HG02571 (cell line): ENCODE results near the gene SLC39A1.

ENCODE experiments used
- ATAC-seq: cut with Tn5 transposase; IDR thresholded peaks from one replicate; pipeline ENCODE4 v1.9.1; 2021; ENCODE audit warnings: mild to moderate bottlenecking, moderate library complexity; ENCODE audit not compliant: unreplicated experiment

Gene SLC39A1

DNA sequence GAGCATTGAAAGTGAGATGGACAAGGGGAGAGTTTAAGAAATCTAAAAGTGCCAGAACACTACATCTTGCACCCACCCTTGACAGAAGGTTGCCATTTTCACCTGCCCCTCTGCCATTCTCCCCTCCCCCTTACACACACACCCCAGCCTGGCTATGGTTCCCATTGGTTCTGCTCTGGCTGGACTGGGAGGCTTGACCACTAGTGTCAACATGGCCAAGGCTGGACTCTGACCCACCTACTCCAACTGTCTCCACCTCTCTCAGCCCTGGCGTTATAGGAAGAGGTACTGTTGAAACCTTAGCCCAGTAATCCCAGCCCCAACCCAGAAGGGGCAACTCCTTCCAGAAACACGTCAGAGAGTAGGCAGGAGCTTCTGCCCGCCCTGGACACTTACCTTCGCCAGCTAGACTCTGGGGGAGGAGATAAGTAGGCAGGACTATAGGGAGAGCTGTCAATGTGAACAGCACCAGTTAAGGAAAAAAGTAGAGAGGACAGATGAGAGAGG is 9.4 kb downstream of the SLC39A1 start:
- ATAC-seq = no peak

DNA sequence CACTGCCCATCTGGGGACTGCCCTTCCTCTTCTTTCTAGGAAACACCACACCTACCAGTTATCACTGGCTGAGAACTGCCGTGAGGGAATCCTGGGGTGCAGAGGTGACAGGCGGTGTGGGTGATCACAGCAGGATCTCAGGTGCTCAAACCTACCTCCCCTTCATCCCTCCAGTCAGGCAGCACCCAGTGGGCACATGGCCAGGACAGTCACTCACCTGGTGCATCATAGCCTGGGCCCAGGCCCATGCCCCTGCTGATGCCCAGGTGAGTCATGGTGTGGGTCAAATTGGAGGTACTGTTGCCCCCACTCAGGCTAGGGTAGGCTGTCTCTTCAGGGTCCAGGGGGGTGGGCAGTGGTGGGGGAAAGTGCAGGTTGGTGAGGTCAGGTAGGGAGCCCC is 11.5 kb downstream of the SLC39A1 start:
- no peak for ATAC-seq

DNA sequence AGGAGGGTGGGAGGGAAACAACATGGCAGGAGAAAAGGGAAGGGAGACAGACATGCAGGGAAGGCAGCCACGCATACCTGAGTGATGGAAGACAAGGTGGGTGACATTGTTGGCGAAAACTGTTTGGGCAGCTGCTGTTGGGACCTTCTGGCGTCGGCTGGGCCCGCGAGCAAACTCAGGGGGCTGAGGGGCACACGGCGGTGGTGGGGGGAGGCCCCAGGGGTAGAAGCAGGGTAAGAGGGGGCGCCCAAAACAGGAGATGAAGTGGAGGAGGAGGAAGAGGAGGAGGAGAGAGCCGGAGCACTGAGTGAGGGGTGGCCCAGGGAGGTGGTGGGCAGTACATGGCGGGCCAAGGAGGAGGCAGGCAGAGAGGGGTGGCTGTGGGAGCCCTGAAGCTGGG is 12.2 kb downstream of the SLC39A1 start:
- no peak for ATAC-seq

DNA sequence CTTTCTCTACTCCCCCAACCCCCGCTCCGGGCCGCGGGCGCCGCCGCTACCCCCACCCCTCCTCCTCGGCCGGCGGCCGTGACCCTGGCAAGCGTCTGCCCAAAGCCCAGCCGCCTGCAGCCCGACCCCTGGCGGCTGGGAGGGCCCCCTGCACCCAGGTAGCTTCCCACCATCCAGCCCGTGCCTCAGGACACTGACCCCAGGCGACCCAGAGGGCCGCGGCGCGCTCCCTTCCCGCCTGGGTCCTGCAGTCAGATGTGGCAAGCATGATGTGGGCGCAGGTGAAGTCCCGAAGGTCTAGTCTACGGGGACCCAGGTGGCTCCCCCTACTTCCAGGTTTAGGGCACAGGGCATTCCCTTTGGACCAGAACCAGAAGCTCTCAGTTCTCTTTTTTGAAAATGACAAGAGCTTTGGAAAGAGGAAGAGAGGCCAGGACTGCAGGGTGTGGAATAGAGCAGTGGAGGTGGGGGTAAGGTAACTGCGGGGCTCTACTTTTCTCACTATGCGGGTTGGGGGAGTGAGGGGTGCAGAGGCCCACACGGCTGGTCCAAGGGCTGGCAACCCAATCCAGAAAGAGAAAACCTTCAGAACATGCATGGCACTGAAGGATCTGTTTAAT is 16.6 kb downstream of the SLC39A1 start, which contains the start of gene DENND4B:
TSS of gene DENND4B (minus strand) at position 97 of the 620 bp plus-strand sequence. CDS start 2,344 bp downstream, outside the sequence.
- ATAC-seq = peak; percentile 62

- peak; percentile 64 for ATAC-seq
Measured at GRCh38 chr1:153945795-153946621, 17.3 kb downstream of the SLC39A1 start.

DNA sequence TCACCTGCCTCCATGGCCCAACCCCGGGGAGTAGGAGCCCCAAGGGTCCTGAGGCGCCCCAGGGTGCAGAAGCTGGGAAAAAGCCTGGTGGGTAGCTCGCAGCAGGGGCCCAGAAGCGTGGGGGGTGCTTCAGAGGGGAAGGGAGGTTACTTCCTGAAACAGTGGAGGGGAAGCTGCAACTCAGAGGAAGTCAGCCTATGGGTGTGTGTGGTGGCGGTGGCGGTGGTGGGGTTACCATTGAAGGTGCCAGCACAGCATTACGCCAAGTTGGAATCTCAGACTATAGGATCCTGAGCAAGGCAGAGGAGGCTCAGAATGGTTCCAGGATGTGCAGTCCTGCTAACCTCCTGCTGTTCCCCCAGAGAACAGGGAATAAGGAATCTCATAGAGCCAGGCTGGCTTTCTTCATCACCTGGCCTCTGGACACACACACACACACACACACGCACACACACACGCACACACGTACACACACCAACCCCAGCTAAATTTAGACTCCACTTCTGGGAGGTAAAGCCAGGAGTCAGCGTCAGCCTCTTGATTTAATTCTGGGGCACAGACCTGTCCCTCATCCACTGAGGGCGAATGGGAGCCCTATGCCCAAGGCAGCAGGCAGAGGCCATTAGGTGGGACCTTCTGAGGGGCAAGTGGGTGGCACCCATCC is 18.1 kb downstream of the SLC39A1 start:
- ATAC-seq = peak; percentile 3

DNA sequence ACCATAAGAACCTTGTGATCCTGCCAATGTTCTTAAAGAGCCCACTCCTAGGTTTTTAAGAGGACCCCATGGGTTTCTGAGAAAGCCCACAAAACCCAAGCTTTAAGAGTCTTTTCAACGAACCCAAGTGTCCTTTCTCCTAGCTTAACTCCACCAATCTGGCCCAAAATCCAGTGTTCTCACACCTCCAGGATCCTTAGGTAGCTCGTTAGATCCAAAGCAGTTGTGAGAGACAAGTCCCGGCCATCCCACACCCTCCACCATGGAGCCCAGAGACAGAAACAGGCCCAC is 18.6 kb downstream of the SLC39A1 start:
- no peak for ATAC-seq

DNA sequence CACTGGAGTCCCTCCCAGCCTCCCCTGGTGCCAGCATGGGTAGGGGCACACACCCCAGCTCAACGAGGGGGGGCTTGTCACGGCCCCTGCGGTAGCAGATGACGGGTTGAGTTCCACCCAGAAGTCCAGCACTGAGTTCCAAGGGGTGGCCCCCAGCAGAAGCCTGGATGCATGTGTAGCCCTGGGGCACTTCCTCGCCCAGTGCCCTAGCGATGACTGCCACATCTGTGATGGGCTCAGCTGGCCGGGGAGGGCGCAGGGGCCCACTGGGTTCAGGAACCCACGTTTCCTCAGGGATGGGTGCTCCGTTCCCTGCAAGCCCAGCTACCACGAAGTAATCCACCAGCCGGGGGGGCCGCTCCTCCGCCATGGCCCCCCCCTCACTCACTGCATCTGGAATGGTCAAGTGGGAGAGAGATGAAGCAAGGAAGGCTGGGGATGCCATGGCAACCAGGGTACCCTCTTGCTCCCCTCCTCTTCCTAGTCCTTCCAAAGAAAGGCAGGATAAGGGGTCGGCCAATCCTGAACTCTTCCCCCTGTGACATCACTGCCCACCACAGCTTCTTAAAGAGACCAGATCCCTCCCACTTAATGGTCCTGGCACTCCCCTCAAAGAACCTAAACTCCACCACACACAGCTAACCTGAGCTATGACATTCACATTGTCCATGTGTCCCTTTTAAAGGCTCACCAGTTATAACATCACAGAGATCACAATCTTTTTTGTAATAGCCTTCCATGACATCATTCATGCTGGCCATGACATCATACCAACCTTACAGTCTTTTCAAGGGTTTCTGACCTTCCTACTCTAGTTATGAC is 19.1 kb downstream of the SLC39A1 start:
- no peak for ATAC-seq

- ATAC-seq = no peak
Measured at GRCh38 chr1:153942766-153943549, 20.4 kb downstream of the SLC39A1 start.

- ATAC-seq = no peak
Measured at GRCh38 chr1:153941826-153942725, 21.3 kb downstream of the SLC39A1 start.

- ATAC-seq = no peak
Measured at GRCh38 chr1:153940756-153941155, 22.6 kb downstream of the SLC39A1 start.

GRCh38 chr1:153939476-153939875 is 23.9 kb downstream of the SLC39A1 start:
- no peak for ATAC-seq

- ATAC-seq = no peak
Measured at GRCh38 chr1:153938996-153939395, 24.3 kb downstream of the SLC39A1 start.

DNA sequence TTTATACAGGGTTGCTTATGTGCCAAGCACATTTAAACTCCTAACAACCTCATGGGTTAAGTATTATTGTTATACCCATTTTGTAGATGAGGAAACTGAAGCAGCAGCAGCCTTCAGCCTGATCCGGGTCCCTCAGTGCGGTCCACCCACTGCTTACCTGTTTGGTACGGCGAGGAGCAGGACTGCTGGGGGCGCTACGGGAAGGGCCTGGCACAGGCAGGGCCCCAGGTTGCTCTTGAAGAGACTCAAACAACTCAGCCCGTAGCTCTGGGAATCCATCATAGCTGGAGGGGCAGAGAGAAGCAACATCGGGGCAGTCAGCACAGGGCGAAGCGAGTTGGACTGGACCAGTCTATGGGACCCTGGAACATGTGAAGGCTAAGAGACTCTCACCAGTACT is 26.0 kb downstream of the SLC39A1 start:
- ATAC-seq = no peak

DNA sequence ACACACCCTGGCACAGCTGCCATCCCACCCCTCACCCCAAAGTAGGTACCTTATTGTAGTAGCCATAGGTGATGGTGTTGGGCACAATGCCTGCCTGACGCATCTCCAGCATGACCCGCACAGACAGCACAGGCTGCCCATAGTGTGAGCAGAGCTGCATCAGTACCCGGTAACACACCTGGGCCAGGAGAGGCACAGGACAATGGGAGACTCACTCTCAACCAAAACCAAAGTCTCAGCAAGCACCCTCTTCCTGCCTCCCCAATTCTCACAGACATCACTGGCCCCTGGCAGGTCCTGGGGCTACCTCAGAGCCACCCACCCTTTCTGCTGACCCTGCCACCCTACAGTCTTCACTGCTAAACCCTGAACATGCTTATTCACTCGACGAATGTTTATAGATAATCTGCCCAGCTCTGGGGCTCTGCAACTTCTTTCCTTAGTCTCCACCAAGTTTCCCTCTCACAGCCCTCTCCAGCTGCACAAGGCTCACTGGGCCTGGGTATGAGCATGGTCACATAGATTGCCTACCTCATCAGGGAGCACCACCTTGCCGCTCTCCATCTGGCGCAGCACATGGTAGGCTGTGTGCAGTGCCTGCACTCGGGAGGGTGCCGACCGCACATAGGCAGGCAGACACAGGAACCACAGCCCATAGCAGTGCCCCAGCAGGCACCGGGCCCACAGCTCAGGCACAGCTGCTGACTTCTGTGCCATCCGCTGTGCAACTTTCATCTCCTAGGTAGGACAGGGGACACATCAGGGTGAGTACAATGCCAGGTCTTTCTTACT is 27.1 kb downstream of the SLC39A1 start:
- ATAC-seq = no peak

DNA sequence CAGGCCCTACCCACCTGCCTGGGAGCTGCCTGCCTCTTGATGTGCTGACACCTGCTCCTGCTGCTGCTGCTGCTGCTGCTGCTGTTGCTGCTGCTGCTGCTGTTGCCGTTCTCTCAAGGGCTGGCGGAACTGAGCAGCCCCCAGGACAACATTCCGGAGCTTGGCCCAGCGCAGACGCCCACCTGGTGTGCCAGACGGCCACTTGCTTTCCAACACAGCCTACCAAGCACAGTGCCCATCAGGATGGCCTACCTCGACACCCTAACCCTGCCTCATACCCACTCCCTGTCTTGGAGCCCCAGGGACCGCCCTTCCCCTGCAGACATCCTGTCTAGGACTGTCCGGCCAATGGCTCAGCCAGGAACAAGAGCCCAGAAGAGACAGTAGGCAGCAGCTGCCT is 28.6 kb downstream of the SLC39A1 start:
- ATAC-seq = no peak

DNA sequence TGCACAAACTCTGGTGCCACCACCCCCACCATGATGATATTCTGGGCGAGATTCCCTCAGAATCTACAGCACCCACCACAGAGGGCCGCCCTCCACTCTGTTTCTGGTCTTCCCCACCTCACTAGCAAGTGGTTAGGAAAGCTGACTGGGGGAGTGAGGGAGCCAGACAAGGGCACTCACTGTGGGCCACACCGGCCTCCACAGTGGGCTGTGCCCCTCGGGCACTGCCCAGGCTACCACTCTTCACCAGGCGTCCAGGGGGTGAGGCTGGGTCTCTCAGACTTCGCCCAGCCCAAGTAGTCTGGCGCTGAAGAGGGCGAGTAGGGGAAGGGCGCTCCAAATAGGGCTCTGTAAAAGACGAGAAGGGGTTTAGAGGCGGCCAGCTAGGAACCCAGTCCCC is 29.4 kb downstream of the SLC39A1 start:
- no peak for ATAC-seq

GRCh38 chr1:153933430-153933829 is 29.9 kb downstream of the SLC39A1 start:
- no peak for ATAC-seq
